Natural killer cell treated with Interleukin-12 subunit alpha and Interleukin-12 subunit beta and Interleukin-15 and Interleukin-18, amount 100 ng/mL, for 72 hours (primary cell): ENCODE results near the gene STXBP3. TPM values are rescaled to one million over a fixed set of nuclear protein-coding genes. Genes with fewer than 3 reads are reported as not detected.

Experiments
- ATAC-seq, 2 donors: fragments of 150-1000 bp; cut with Tn5 transposase in 1 of 2; sonication (Bioruptor Pico), chemical (Tn5 transposase) in 1 of 2; 2 replicates each; pipeline ENCODE4 v1.10.0; 2021
- DNase-seq: peaks from one replicate; pipeline ENCODE4 v3.0.0; 2022; ENCODE audit warnings: low spot score
- H3K27ac Mint-ChIP-seq, 2 donors: 1 replicate in 1 of 2; 2 replicates in 1 of 2; pipeline ENCODE4 v1.8.0; 2022; ENCODE audit warnings: mixed read lengths in 2 of 2, mild to moderate bottlenecking in 1 of 2, moderate library complexity in 1 of 2
- H3K27me3 Mint-ChIP-seq, 2 donors: 1 replicate in 1 of 2; 2 replicates in 1 of 2; pipeline ENCODE4 v1.8.0; 2022; ENCODE audit warnings: mixed read lengths in 2 of 2
- H3K36me3 Mint-ChIP-seq: one replicate; pipeline ENCODE4 v1.8.0; 2022; ENCODE audit warnings: mixed read lengths
- H3K4me1 Mint-ChIP-seq, 2 donors: 1 replicate in 1 of 2; 2 replicates in 1 of 2; pipeline ENCODE4 v1.8.0; 2022; ENCODE audit warnings: low read depth in 2 of 2, mixed read lengths in 2 of 2, mild to moderate bottlenecking in 1 of 2
- H3K4me3 Mint-ChIP-seq: one replicate; pipeline ENCODE4 v1.8.0; 2022; ENCODE audit warnings: mixed read lengths
- H3K9me3 Mint-ChIP-seq: 2 replicates; pipeline ENCODE4 v1.8.0; 2022; ENCODE audit warnings: mixed read lengths
- total RNA-seq, 2 donors: library from RNA; stranded (reverse); gene quantifications; one replicate each; pipeline ENCODE4 v1.2.3, GENCODE V29; 2022

Gene STXBP3
- total RNA-seq, 2 donors from 2014 or later, result 52.9 to 53.1 TPM

DNA sequence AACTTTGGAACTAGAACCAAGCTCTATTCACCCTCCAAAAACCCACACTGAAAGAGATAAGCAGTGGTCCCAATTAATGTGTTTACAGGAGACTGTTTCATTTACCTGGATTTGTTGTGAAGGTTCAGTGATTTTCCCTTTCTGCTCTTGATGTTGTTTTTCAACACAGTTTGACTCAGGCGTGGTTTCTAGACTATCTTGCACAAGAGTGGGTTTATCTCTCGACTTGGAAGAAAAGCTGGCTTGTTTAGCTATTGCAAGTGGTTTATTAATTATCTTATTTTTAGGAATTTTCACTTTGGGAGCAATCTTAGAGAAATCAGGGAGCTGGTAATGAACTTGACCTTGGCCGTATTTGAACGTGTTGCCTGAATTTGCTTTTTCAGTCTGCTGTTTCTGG is 105.1 kb downstream of the STXBP3 start:
- peaks cover 10 to 19% of the 10 kb centered on the region in 2 donors for H3K27me3 Mint-ChIP-seq
- H3K27ac Mint-ChIP-seq, result no peak overlapping the region
- no peaks in the 10 kb centered on the region for H3K36me3 Mint-ChIP-seq
- H3K9me3 Mint-ChIP-seq, result no peaks in the 10 kb centered on the region
- DNase-seq, result no peak
- no peak overlapping the region for H3K4me3 Mint-ChIP-seq
- peaks cover 6 to 7% of the 10 kb centered on the region in 2 donors for H3K4me1 Mint-ChIP-seq
- ATAC-seq, result no peak

DNA sequence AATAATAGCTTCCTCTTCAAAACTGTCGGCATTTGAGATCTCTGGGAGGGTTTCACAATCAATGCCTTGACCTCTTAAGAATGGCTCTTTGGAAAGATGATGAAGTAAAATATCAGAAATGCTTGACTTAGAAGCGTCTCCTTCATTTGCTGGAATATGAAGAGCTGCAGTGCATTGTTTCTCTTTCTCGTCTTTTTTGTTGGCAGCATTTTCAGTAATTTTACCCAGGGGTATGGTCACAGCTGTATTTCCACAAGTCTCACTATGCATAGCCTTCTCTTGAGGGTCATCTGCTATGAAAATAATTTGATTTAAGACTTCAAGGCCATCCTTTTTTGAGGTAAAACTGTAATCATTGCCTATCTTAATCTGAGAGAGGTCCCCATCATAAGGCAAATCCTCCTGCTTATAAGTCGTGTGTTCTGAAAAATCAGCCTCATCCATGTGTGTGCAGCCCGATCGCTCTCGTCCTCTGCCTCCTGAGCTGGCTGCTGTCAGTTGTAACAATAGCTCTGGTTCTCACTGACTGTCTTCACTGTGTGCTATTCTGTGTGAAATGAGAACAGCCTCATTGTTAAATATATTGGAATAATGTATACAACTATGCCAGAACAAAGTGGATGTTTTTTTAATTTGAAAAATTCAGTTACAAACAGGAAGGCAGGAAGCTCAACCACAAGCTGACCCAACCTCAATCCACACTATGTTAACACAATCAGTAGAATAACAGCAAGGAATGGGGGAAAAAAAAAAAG is 105.9 kb downstream of the STXBP3 start:
- peak overlapping the region in 1 of 2 donors; percentile 29 for H3K27ac Mint-ChIP-seq
- H3K27me3 Mint-ChIP-seq, result peaks cover 9 to 23% of the 10 kb centered on the region in 2 donors
- H3K4me1 Mint-ChIP-seq, result peaks cover 6 to 7% of the 10 kb centered on the region in 2 donors
- H3K4me3 Mint-ChIP-seq, result peak overlapping the region; percentile 30
- no peak for DNase-seq
- H3K9me3 Mint-ChIP-seq, result no peaks in the 10 kb centered on the region
- H3K36me3 Mint-ChIP-seq, result no peaks in the 10 kb centered on the region
- ATAC-seq, result no peak

DNA sequence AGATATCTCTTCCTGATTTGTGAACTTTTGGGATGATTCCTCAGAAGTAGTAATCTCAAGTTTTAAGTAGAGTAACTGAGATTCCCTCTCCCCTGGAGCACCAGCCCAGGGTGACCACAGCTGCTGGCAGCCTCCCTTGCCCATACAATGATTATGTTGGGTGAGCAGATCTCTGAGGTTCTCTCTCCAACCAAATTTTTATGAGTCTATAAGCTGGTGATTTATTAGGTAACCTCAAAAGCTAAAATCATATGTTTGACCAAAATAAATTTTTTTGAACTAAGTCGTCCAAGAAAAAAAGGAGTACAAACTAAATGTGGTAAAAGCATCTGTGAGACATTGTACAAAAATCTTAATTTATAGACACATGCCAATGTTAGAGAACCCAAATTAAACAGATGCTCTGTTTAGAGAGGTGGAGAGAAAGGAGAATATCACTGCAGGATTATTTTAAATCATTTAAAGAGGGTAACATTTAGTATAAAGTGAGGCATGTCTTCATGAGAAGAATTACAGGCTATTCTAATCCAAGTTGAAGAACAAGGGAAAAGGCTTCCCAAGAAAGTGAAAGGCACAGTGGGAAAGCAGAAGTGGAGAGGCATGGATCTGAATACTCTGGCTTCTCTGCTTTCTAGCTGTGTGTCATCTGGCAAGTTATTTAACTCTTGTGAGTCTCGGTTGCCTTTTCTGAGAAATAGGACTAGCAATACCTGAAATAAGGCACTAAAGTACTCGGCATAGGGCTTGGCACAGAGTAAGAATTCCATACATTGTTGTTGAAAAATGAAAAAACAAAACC is 107.9 kb downstream of the STXBP3 start:
- peaks cover 6 to 7% of the 10 kb centered on the region in 2 donors for H3K4me1 Mint-ChIP-seq
- no peak for DNase-seq
- H3K36me3 Mint-ChIP-seq, result no peaks in the 10 kb centered on the region
- no peak for ATAC-seq
- H3K27ac Mint-ChIP-seq, result no peak overlapping the region
- peaks cover 7 to 27% of the 10 kb centered on the region in 2 donors for H3K27me3 Mint-ChIP-seq
- H3K4me3 Mint-ChIP-seq, result no peak overlapping the region
- H3K9me3 Mint-ChIP-seq, result no peaks in the 10 kb centered on the region

DNA sequence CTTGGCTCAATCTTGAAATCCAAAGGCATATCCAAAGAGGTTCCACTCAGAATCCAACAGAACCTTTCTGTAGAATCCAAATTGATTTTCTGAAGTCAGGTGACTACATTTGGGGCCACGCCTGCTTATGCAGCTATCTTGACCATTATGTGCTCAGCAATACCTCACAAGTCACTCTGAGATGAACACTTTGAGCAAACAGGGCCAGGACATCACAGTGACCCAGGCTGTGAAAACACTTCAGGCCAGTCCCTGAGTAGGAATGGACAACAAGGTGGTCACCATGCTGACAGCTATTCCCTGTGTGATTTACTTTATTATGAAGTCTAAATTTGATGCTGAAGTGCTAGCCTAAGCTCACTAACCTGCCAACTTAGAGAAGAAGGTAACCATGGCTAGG is 110.5 kb downstream of the STXBP3 start, which contains the start of gene AKNAD1:
AKNAD1 (minus strand) TSS at position 101 of the 400 bp plus-strand sequence. CDS start 4,430 bp downstream, outside the sequence.
- ATAC-seq (no peak), DNase-seq (no peak)
- H3K4me1 Mint-ChIP-seq, result peaks cover 6 to 7% of the 10 kb centered on the region in 2 donors
- H3K27me3 Mint-ChIP-seq, result peaks cover 13 to 28% of the 10 kb centered on the region in 2 donors
- H3K4me3 Mint-ChIP-seq, result no peak within 1 kb of the TSS
- no peaks in the 10 kb centered on the region for H3K9me3 Mint-ChIP-seq
- no peaks in the 10 kb centered on the region for H3K36me3 Mint-ChIP-seq
- H3K27ac Mint-ChIP-seq, result no peak within 1 kb of the TSS

GRCh38 chr1:108858230-108858950 is 111.9 kb downstream of the STXBP3 start:
- peaks cover 10 to 28% of the 10 kb centered on the region in 2 donors for H3K27me3 Mint-ChIP-seq
- H3K27ac Mint-ChIP-seq, result no peak overlapping the region
- DNase-seq, result no peak

More at GRCh38 chr1:108858230-108858950, 111.9 kb downstream of the STXBP3 start:
- Mint-ChIP-seq H3K36me3 (no peaks in the 10 kb centered on the region), H3K4me1 (no peaks in the 10 kb centered on the region), H3K4me3 (no peak overlapping the region), H3K9me3 (no peaks in the 10 kb centered on the region)
- ATAC-seq, result no peak

Other genes with a start within 250 kb of the STXBP3 start
- gene EEIG2, start 186.6 kb upstream of the STXBP3 start, total RNA-seq, result 10 to 100 TPM; 18.4 to 20.7 TPM
- 10 to 100 TPM; 27.5 to 35.7 TPM for gene HENMT1, start 85.6 kb upstream of the STXBP3 start, total RNA-seq
- gene PRPF38B, start 54.4 kb upstream of the STXBP3 start, total RNA-seq, result 100 to 1,000 TPM in 1 of 2 donors, 10 to 100 TPM in 1; 76.3 to 104 TPM
- gene FNDC7, start 33.8 kb upstream of the STXBP3 start, total RNA-seq, result under 1 TPM in 1 of 2 donors, not detected in 1; 0.12 TPM
- gene AKNAD1, start 110.4 kb downstream of the STXBP3 start, total RNA-seq, result not detected
- gene GPSM2, start 130.3 kb downstream of the STXBP3 start, total RNA-seq, result 10 to 100 TPM in 1 of 2 donors, 1 to 10 TPM in 1; 7.7 to 25.0 TPM
- gene CLCC1, start 216.8 kb downstream of the STXBP3 start, total RNA-seq, result 10 to 100 TPM; 15.5 to 17.0 TPM